ENCODE data around the gene FGD5. TPM values are rescaled to one million over a fixed set of nuclear protein-coding genes. Genes with fewer than 3 reads are reported as not detected.
A peak's percentile ranks its signal among the peaks of the same experiment; 100 is the strongest.

The FGD5 gene
- total RNA-seq, 1 experiment from 2014 or later, result not detected

DNA sequence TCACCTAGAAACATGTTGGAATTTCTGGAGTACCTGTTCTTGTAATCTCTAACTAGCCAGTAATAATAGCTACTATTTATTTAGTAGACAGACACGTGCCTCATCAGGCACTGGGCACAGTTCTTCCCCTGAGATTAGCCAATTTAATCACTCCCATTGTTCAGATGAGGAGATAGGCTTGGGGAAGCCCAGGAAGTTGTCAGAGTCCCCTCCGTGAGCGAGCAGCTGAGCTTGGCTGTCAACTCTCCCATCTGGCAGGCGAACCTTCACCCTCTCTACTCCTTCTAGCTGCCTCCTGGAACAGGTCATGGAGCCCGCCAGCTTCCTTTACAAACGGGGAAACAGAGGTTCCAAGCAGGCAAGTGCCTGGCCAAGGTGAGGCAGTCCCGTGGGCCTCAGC is 31.1 kb upstream of the FGD5 start:
- DNase-seq (ENCODE audit: low spot score), result no peak

GRCh38 chr3:14788644-14789043 is 30.1 kb upstream of the FGD5 start:
- no peak for DNase-seq (ENCODE audit: low spot score)

- DNase-seq (ENCODE audit: low spot score), result no peak
These were observed 29.5 kb upstream of the FGD5 start for GRCh38 chr3:14789221-14789620.

- DNase-seq (ENCODE audit: low spot score), result no peak
These were observed 29.0 kb upstream of the FGD5 start for GRCh38 chr3:14789640-14790285.

DNA sequence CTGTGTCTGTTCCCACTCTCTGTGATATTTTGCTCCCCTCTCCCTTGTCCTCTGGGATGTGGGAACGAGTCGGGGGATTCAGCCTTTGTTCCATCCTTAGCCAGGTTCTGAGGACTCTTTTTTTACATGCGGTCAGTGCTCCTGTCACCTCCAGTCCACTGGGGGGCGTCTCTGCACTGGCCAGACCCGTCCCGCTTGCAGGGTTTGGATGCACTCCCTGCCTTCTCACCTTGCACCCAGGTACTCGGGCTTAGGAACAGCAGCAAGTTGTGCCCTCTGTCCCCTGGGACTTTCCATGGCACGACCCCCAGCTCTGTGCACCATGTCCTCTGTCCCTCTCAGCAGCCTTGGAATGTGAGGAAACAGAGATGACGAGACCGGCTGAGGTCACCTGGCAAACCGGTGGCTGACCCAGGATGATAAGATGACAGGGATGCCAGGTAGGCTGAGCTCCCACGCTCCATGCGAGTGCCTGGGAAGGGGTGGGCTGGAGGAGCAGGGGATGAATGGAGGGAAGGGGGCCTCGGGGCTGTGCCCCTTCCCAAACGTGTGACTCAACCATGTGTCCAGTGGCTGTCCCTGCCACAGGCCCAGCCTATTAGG is 27.3 kb upstream of the FGD5 start:
- peak; percentile 55 for DNase-seq (ENCODE audit: low spot score)

GRCh38 chr3:14792691-14793121 is 26.1 kb upstream of the FGD5 start:
- no peak for DNase-seq (ENCODE audit: low spot score)

DNA sequence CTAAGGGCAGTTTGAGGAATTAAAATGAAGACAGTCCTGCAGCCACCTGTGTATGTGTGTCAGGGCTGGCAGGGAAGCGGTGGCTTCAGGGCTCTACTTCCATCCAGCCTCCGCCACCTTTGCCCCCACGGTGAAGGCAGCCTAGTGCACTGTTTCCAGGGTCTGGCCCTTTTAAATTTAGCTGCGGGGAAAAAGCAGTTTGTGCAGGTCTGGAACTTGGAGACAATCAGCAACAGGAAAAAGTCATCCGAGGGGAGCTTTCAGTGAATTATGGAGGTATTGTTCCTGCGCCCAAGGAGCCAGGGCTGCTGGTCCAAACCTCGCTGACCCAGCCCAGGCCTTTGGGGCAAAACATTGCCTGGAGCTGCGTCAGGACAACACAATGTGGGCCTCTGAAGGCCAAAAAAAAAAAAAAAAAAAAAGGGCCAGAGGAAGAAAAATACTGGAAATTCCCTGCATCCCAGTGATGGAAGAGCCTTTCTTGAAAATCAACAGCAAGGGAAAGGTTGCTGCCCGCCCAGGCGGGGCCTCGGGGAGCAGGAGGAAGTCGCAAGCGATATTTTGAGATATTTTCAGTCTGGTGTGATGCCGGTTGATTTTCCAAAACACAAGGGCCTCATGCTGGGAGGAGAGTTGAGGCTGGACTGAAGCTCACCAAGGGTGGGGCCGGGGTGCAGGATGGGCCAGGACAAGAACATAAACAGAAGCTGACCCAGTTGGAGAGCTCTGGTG is 25.5 kb upstream of the FGD5 start:
- no peak for DNase-seq (ENCODE audit: low spot score)

GRCh38 chr3:14793858-14794234 is 24.9 kb upstream of the FGD5 start:
- DNase-seq (ENCODE audit: low spot score), result no peak

DNA sequence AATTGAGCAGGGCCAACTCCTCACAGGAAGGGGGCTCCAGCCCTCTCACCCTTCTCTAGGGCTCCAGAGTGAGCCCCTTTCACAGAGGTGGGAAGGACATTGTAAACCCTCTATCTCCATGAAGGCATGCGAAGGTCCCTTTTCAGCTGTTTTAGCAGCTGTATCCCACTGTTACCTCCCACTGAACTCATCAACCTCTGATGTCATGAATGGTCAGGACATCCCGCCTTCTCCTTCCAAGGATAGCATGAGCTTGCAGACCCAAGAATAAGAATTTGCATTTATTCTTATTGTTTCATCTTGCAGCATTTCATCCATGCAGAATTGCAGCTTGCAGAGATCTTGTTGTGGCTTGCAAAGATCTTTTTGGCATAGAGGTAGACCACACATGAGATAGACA is 24.3 kb upstream of the FGD5 start:
- no peak for DNase-seq (ENCODE audit: low spot score)

GRCh38 chr3:14795996-14796395 is 22.8 kb upstream of the FGD5 start:
- DNase-seq (ENCODE audit: low spot score), result no peak

DNA sequence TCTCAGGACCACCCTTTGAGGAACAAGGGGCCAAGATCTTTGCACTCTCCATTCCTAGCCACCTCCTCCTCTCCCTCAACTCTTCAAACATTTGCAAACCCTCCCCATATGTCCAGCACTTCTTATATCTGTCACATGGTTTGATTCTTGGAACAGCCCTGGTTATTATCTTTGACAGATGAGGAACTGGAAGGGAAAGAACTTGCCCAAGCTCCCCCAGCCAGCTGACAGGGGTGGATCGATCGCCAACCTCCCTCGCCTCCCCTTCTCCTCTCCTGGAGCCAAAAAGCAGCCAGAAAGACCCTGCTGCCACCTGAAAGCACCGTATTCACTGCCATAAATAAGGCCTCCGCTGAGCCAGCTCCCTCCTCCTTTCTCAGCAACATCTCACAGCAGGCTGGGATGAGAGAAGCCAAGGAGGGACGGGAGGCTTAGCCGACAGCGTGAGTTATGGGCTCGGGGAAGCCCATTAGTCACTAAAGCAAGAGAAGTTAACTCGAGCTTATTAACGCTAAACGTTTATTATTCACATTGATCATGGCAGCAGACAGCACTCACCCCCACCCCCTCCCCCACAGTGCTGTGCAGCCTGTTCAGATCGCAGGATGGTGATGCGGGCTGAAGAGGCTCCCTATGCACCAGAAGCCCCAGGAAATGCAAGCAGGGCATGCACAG is 22.2 kb upstream of the FGD5 start:
- DNase-seq (ENCODE audit: low spot score), result no peak

GRCh38 chr3:14797731-14798130 is 21.0 kb upstream of the FGD5 start:
- no peak for DNase-seq (ENCODE audit: low spot score)

- no peak for DNase-seq (ENCODE audit: low spot score)
These were observed 20.5 kb upstream of the FGD5 start for GRCh38 chr3:14798231-14798630.

DNA sequence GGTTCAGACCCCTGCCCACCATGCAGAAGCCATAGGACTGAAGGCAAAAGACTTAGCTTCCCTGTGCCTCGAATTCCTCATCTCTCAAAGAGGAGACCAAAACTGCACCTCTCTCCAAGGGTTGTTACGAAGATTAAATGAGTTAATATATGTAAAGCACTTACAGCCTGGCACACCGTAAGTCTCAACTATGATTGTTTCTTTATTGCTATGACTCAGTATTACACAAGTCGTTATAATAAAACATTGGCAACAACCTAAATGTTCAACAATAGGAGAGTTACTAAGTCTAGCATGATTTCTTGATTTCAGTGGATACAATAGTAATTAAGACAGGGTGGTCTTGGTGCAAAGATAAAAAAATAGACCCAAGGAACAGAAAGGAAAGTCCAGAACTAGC is 19.6 kb upstream of the FGD5 start:
- no peak for DNase-seq (ENCODE audit: low spot score)

GRCh38 chr3:14801031-14801430 is 17.7 kb upstream of the FGD5 start:
- DNase-seq (ENCODE audit: low spot score), result no peak

DNA sequence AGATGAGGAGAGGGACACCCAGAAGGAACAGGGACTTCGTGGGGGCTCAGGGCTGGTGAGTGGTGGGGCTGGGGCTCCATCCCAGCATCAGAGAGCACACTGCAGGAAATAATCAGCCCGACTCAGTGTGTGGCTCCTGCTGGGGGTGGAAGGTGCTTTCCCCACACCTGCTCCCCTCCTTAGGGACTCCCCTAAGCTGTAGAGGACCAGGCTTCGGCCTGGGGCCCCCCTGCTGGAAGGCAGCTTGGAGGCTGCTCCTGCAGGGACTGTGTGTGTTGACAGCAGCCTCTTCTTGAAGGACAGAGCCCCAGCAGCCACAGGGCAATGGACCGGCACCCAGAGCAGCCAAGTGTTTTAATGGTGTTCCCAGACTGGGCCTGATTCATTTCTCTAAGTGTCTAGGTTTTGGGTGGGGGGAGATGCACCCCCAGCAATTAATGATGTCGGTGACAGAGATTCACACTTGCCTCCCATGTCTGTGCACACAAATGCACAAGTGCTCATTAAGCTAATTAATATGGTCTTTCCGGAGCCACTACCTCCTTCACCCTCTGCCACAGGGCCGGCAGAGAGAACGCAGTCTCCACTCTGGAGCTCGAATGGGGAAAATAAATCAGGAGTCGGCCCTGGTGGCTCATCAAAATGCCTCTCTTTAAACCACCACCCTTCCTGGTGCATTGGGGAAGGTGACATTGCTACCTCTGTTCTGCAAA is 16.9 kb upstream of the FGD5 start:
- DNase-seq (ENCODE audit: low spot score), result no peak

DNA sequence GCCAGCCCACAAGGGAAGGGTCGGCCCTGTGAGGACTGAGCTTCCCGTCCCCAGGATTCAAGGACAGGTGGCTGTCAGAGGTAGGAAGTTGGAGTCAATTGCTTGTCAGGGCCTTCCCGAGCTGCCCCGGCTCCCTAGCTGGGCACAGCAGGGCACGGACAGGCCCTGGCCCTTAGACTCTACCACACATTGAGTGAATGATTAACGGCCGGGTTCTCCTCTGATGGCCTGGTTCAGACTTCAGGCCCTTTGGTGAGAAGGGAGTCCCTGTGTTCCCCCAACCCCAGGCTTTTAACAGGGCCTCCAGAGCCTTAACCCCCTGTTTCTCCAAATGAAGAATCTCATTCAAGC is 16.4 kb upstream of the FGD5 start:
- no peak for DNase-seq (ENCODE audit: low spot score)

GRCh38 chr3:14803101-14803980 is 15.4 kb upstream of the FGD5 start:
- peak; percentile 49 for DNase-seq (ENCODE audit: low spot score)

DNA sequence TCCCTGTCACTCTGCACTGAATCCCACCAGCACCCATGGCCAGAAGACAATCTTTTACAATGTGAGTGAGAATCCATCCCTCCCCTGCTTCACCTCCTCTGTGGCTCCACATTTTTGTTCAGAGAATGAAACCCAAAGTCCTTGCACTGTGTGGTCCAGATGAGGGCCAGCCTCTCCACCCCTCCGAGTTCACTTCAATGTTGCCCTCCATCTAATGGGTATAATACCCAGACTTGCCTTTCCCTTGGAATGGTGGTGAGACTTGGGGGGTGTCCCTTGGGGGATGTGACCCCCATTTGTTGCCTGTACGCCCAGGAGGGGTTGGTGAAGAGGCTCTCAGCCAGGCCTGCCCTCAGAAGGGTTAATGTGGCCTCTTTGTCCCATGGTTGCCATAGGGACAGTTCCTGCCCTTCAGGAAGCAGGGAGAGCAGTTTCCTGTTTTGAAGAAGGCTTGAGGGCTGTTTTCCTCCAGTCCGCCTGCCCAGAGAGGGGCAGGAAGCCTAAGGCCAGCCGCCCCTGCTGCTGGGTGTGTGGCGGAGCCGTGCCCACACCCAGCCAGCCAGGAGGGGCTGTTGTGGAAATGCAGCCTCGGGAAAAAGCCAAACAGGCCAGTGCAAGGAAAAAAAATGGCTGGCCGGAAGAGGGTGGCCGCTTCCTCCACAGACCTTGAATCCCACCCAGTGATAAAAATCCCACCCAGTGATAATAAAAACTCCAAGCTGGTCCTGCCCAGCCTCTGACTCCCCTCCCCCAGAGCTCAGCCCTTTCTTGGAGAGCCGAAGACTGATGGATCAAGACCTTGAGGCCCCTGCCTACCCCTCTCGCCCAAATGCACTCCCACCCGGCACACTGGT is 14.6 kb upstream of the FGD5 start:
- DNase-seq (ENCODE audit: low spot score), result no peak

Data from A172 (cell line).